NT2/D1 (cell line): ENCODE measurements around the gene GPC6.

Source experiments
- SUZ12 ChIP-seq: IDR thresholded peaks from 2 replicates; pipeline ENCODE4 v1.6.1; 2011; ENCODE audit not compliant: insufficient read length, insufficient read depth; ENCODE audit errors: extremely low read depth
- ZNF274 ChIP-seq: IDR thresholded peaks from 2 replicates; pipeline ENCODE4 v1.6.1; 2011; ENCODE audit warnings: mild to moderate bottlenecking, low read depth, low read length

- TF ChIP-seq SUZ12 (no peak), ZNF274 (no peak)
Observed at GRCh38 chr13:93966267-93966936, 739.8 kb downstream of the GPC6 start.
